Kidney (tissue), 14 donors: Measurements from ENCODE around the gene LDLRAD4. TPM values are rescaled to one million over a fixed set of nuclear protein-coding genes. Genes with fewer than 3 reads are reported as not detected.
A peak's percentile ranks its signal among the peaks of the same experiment; 100 is the strongest.

Experiments used
- DNase-seq, 5 donors: peaks; one replicate each; pipeline ENCODE4 v3.0.0-alpha.2; 2013 to 2020
- FAIRE-seq: peaks from 2 replicates; lab custom pipeline; 2012; peaks lifted over from hg19 to GRCh38; lab: Jason Lieb, UNC
- H3K27ac ChIP-seq, 2 donors: one replicate each; pipeline ENCODE4 v1.7.0; 2013; ENCODE audit warnings: low read depth in 2 of 2, low read length in 2 of 2, inconsistent platforms in 1 of 2
- H3K27me3 ChIP-seq: one replicate; pipeline ENCODE4 v1.7.1; 2013; ENCODE audit warnings: low read length, inconsistent platforms; ENCODE audit not compliant: control insufficient read depth, insufficient read depth
- H3K36me3 ChIP-seq, 3 donors: one replicate each; pipeline versions ENCODE4 v1.7.0 to v1.7.1; 2013; ENCODE audit warnings: low read length in 3 of 3, control low read depth in 1 of 3, inconsistent platforms in 1 of 3; ENCODE audit not compliant: insufficient read depth in 3 of 3, control insufficient read depth in 2 of 3
- H3K4me1 ChIP-seq, 3 donors: one replicate each; pipeline versions ENCODE4 v1.7.0 to v1.7.1; 2013; ENCODE audit warnings: low read length in 3 of 3, inconsistent platforms in 1 of 3, low read depth in 1 of 3; ENCODE audit not compliant: control insufficient read depth in 2 of 3, insufficient read depth in 2 of 3
- H3K4me3 ChIP-seq, 3 donors: one replicate each; pipeline versions ENCODE4 v1.7.0 to v1.8.1; 2013; ENCODE audit warnings: low read length in 3 of 3, control low read depth in 1 of 3, inconsistent platforms in 1 of 3
- H3K9ac ChIP-seq, 3 donors: one replicate each; pipeline versions ENCODE4 v1.7.0 to v1.7.1; 2013; ENCODE audit warnings: low read length in 3 of 3, control low read depth in 1 of 3, inconsistent platforms in 1 of 3
- H3K9me3 ChIP-seq, 3 donors: one replicate each; pipeline versions ENCODE4 v1.7.0 to v1.7.1; 2013; ENCODE audit warnings: low read length in 3 of 3, control low read depth in 1 of 3, inconsistent platforms in 1 of 3; ENCODE audit not compliant: control insufficient read depth in 2 of 3, insufficient read depth in 1 of 3
- intact Hi-C: fragments of 100-400 bp; cut with DNase I; formaldehyde crosslinking; loops from one replicate; pipeline ENCODE4 v1.11.1; 2022
- polyA plus RNA-seq: library from polyadenylated mRNA; stranded (reverse); fragments of 350-450 nt; fragmentation: Illumina TruSeq; extraction: RNeasy Lipid Tissue Mini Kit (QIAGEN cat#74804); gene quantifications from one replicate; pipeline ENCODE4 v1.2.3, GENCODE V29; 2014; ENCODE audit warnings: low read depth, low replicate concordance; ENCODE audit not compliant: insufficient read depth
- total RNA-seq: library from RNA; stranded (reverse); fragmentation: NEBNext Ultra II Directional; extraction: Animal tissue kit (Norgen Biotek cat#: 25700); gene quantifications from one replicate; pipeline ENCODE4 v1.2.1, GENCODE V29; 2021
- TF ChIP-seq, protein P1 (sequence below): IDR thresholded peaks from 3 replicates; pipeline ENCODE4 v1.5.1; 2012; ENCODE audit warnings: mild to moderate bottlenecking, moderate library complexity, borderline replicate concordance; ENCODE audit not compliant: insufficient read depth; ENCODE audit errors: extremely low read depth
- donor health status: control.
- donor health status: control.
- donor health status: control.
- donor health status: control.
- donor health status: control.
- donor health status: DM: yes; HTN: yes; CAD: no.
- donor health status: Normal renal cell carcinoma (clear cell type).

The LDLRAD4 gene
- total and polyA plus RNA-seq, 2 donors from 2014 or later: 2.3 to 42.3 TPM

DNA sequence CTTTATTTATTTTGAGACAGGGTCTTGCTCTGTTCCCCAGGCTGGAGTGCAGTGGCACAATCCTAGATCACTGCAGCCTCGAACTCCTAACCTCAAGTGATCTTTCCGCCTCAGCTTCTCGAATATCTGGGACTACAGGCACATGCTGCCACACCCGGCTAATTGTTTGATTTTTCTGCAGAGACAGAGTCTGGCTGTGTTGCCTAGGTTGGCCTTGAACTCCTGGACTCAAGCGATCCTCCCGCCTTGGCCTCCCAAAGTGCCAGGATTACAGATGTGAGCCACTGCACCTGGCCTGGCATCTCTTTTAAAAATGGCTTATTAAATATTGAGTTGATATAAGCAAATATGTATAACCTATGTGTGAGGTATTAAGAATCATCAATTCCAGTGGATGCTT lies 298.3 kb downstream of the LDLRAD4 start:
- Histone ChIP-seq H3K27ac (no peak overlapping the region), H3K9me3 (peaks cover 0 to 5% (median 0%) of the 10 kb centered on the region in 3 donors), H3K4me1 (no peaks in the 10 kb centered on the region), H3K4me3 (no peak overlapping the region), H3K36me3 (no peaks in the 10 kb centered on the region), H3K9ac (no peak overlapping the region), H3K27me3 (no peaks in the 10 kb centered on the region)
- intact Hi-C loops: no loop called here
- TF ChIP-seq, protein P1, sequence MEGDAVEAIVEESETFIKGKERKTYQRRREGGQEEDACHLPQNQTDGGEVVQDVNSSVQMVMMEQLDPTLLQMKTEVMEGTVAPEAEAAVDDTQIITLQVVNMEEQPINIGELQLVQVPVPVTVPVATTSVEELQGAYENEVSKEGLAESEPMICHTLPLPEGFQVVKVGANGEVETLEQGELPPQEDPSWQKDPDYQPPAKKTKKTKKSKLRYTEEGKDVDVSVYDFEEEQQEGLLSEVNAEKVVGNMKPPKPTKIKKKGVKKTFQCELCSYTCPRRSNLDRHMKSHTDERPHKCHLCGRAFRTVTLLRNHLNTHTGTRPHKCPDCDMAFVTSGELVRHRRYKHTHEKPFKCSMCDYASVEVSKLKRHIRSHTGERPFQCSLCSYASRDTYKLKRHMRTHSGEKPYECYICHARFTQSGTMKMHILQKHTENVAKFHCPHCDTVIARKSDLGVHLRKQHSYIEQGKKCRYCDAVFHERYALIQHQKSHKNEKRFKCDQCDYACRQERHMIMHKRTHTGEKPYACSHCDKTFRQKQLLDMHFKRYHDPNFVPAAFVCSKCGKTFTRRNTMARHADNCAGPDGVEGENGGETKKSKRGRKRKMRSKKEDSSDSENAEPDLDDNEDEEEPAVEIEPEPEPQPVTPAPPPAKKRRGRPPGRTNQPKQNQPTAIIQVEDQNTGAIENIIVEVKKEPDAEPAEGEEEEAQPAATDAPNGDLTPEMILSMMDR: no peak
- DNase-seq: no peak
- no peak for FAIRE-seq

DNA sequence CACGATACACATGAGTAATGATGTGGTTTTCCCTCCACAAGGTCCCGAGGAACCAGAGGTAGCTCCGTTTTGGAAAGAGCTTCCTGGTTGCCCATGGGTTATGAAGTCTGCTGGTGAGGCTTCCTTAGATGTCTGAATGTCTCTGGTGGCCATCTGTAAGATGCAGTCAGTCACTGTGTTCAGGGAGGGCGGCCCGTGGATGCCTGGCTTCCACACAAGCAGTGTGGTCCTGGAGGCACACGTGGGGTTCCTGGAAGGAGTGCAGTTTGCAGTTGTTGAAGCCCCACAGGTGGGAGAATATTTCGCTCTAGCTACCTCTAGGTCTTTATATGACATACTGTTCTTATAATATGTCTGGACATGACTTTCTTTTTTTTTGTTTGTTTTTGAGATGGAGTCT lies 298.8 kb downstream of the LDLRAD4 start:
- H3K36me3 ChIP-seq: no peaks in the 10 kb centered on the region
- no peak overlapping the region for H3K4me3 ChIP-seq
- intact Hi-C loops: no loop called here
- no peak for FAIRE-seq
- no peak overlapping the region for H3K9ac ChIP-seq
- no peak for DNase-seq
- TF ChIP-seq, protein P1: no peak
- no peaks in the 10 kb centered on the region for H3K27me3 ChIP-seq
- H3K27ac ChIP-seq: no peak overlapping the region
- H3K4me1 ChIP-seq: no peaks in the 10 kb centered on the region
- peaks cover 0 to 5% (median 0%) of the 10 kb centered on the region in 3 donors for H3K9me3 ChIP-seq

DNA sequence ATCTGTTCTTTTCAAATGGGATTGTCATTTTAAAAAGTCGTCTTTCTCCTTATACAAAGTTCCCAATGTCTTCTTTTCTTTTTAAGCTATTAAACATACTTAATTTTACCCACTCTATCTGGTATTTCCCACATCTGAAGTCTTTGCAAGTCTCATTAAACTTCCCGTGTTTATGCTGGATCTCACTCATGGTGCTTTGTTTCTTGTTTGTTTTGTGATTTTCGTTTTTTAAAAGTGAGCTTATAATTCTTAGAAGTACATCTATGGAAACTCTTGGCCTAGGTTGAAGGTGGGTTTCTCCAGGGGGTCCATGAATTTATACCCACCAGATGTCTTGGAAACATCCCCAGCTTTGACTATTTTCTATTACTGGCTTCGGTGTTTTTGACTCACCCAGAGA lies 299.8 kb downstream of the LDLRAD4 start:
- no peaks in the 10 kb centered on the region for H3K27me3 ChIP-seq
- H3K4me3 ChIP-seq: no peak overlapping the region
- intact Hi-C loops: no loop called here
- peaks cover 0 to 5% (median 0%) of the 10 kb centered on the region in 3 donors for H3K9me3 ChIP-seq
- no peak for DNase-seq
- no peaks in the 10 kb centered on the region for H3K4me1 ChIP-seq
- TF ChIP-seq, protein P1: no peak
- H3K9ac ChIP-seq: no peak overlapping the region
- FAIRE-seq: no peak
- no peaks in the 10 kb centered on the region for H3K36me3 ChIP-seq
- H3K27ac ChIP-seq: no peak overlapping the region

DNA sequence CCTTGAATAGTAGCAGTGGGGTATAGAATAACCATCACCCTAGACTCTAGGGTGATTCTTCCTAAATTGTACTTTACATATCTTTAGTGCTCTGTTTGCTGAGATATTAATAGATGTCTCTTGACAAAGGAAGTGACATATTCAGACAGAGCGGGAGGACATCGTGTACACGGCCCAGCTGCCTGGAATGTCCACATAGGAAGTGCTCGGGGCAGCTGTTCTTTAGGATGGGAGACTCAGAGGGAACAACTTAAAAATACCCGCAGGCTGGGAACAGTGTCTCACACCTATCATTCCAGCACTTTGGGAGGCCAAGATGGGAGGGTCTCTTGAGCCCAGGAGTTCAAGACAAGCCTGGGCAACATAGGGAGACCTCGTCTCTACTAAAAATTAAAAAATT lies 301.7 kb downstream of the LDLRAD4 start:
- Histone ChIP-seq H3K4me1 (no peaks in the 10 kb centered on the region), H3K9ac (no peak overlapping the region), H3K4me3 (no peak overlapping the region), H3K27me3 (no peaks in the 10 kb centered on the region), H3K27ac (peak overlapping the region in 1 of 2 donors; percentile 32), H3K36me3 (no peaks in the 10 kb centered on the region), H3K9me3 (peaks cover 0 to 5% (median 0%) of the 10 kb centered on the region in 3 donors)
- intact Hi-C loops: no loop called here
- DNase-seq (no peak), FAIRE-seq (no peak)
- TF ChIP-seq, protein P1: no peak
